HepG2 (cell line): Measurements from ENCODE around the gene MEGF6. TPM values are rescaled to one million over a fixed set of nuclear protein-coding genes. Genes with fewer than 3 reads are reported as not detected.

Source experiments
- ATAC-seq: fragments of 200-7000 bp; cut with Tn5 transposase; 3 replicates; pipeline ENCODE4 v1.9.1; 2020; ENCODE audit warnings: mild to moderate bottlenecking, moderate library complexity
- BruUV-seq: library from RNA; stranded (reverse); fragments of 400-500 nt; replicated peaks from 2 replicates; lab custom pipeline; 2021; lab: Mats Ljungman, UMichigan
- CTCF ChIA-PET: fragments of 300-600 bp; formaldehyde crosslinking; extraction: SDS; loops from one replicate; lab custom pipeline; 2021; ENCODE audit warnings: low total read pairs, inconsistent platforms, low intra/inter-chr PET ratio; lab: Yijun Ruan, JAX
- POLR2A ChIA-PET: fragments of 350-600 bp; sonication (Branson Sonifier 250); formaldehyde crosslinking; loops from one replicate; lab custom pipeline; 2020; ENCODE audit warnings: antibody characterized with exemption, inconsistent platforms; lab: Yijun Ruan, JAX
- DNase-seq: peaks from one replicate; pipeline ENCODE4 v3.0.0-alpha.2; 2015; ENCODE audit warnings: low spot score
- FAIRE-seq: peaks from 3 replicates; lab custom pipeline; 2011; peaks lifted over from hg19 to GRCh38; lab: Jason Lieb, UNC
- H2AFZ ChIP-seq: one replicate; pipeline ENCODE4 v1.6.1; 2011; ENCODE audit warnings: low read length, inconsistent platforms
- H3K27ac ChIP-seq: fragments of 300-600 bp; 3 replicates; pipeline ENCODE4 v1.8.0; 2011; ENCODE audit warnings: mixed run types, mild to moderate bottlenecking, mixed read lengths, low read length, inconsistent platforms; ENCODE audit not compliant: insufficient read depth; ENCODE audit errors: extremely low read length
- H3K27me3 ChIP-seq, 2 experiments: fragments of 200-600 bp in 1 of 2; 2 replicates in 1 of 2; 3 replicates in 1 of 2; pipeline versions ENCODE4 v1.6.0 to v1.8.0; 2011; ENCODE audit warnings: low read length in 2 of 2, mild to moderate bottlenecking in 2 of 2, moderate library complexity in 2 of 2, inconsistent platforms in 1 of 2; ENCODE audit not compliant: insufficient read depth in 2 of 2, control insufficient read depth in 1 of 2
- H3K36me3 ChIP-seq, 2 experiments: fragments of 200-600 bp in 1 of 2; replicated peaks in 1 of 2; 2 replicates in 1 of 2; 3 replicates in 1 of 2; pipeline versions ENCODE4 v1.5.1 to v1.8.0; 2011; ENCODE audit warnings: low read length in 2 of 2, inconsistent platforms in 1 of 2; ENCODE audit not compliant: insufficient read depth in 2 of 2, control insufficient read depth in 1 of 2
- H3K4me1 ChIP-seq: 2 replicates; pipeline ENCODE4 v1.5.1; 2012; ENCODE audit warnings: low read length, inconsistent platforms; ENCODE audit not compliant: insufficient read depth
- H3K4me2 ChIP-seq: 2 replicates; pipeline ENCODE4 v1.6.0; 2011; ENCODE audit warnings: low read depth, low read length, inconsistent platforms
- H3K4me3 ChIP-seq, 3 experiments: fragments of 200-600 bp in 1 of 3; sonication (generic), shearing (Covaris generic) in 1 of 3; replicated peaks in 1 of 3; 2 replicates each; pipeline ENCODE4 v1.5.1; 2011 to 2016; ENCODE audit warnings: low read length in 3 of 3, inconsistent platforms in 2 of 3, low read depth in 2 of 3, mild to moderate bottlenecking in 2 of 3, control low read depth in 1 of 3, mixed read lengths in 1 of 3; ENCODE audit not compliant: insufficient read depth in 1 of 3
- H3K79me2 ChIP-seq: one replicate; pipeline ENCODE4 v1.6.1; 2011; ENCODE audit warnings: low read length, inconsistent platforms; ENCODE audit not compliant: insufficient read depth
- H3K9ac ChIP-seq: 2 replicates; pipeline ENCODE4 v1.6.0; 2011; ENCODE audit warnings: mild to moderate bottlenecking, low read depth, low read length, inconsistent platforms; ENCODE audit not compliant: insufficient read depth
- H3K9me3 ChIP-seq: 2 replicates; pipeline ENCODE4 v1.5.1; 2012; ENCODE audit warnings: mild to moderate bottlenecking, low read length
- H4K20me1 ChIP-seq: 2 replicates; pipeline ENCODE4 v1.6.0; 2011; ENCODE audit warnings: inconsistent platforms, mild to moderate bottlenecking, low read length, moderate library complexity; ENCODE audit not compliant: insufficient read depth
- GLMP ChIP-seq: sonication (generic); formaldehyde crosslinking; IDR thresholded peaks from 2 replicates; pipeline ENCODE4 v1.9.0; 2021; ENCODE audit warnings: missing genetic modification reagents, mild to moderate bottlenecking, borderline replicate concordance
- JDP2 ChIP-seq: sonication (generic); formaldehyde crosslinking; IDR thresholded peaks from 2 replicates; pipeline ENCODE4 v1.8.1; 2022; ENCODE audit warnings: missing genetic modification reagents, borderline replicate concordance
- NONO ChIP-seq, 2 experiments: fragments of 450-650 bp in 1 of 2; sonication (generic) in 1 of 2; formaldehyde crosslinking in 1 of 2; IDR thresholded peaks in 1 of 2; conservative IDR thresholded peaks in 1 of 2; 2 replicates each; pipeline versions ENCODE4 v1.6.1 to v1.8.0; 2017 to 2022; ENCODE audit warnings: mild to moderate bottlenecking in 1 of 2, missing genetic modification reagents in 1 of 2, moderate library complexity in 1 of 2
- PTBP1 ChIP-seq: fragments of 200-400 bp; formaldehyde crosslinking; IDR thresholded peaks from 2 replicates; pipeline ENCODE4 v1.6.1; 2018; ENCODE audit warnings: low read length, low read depth; ENCODE audit not compliant: poor library complexity, severe bottlenecking
- RBFOX2 ChIP-seq: fragments of 200-400 bp; formaldehyde crosslinking; IDR thresholded peaks from 2 replicates; pipeline ENCODE4 v1.6.1; 2017; ENCODE audit warnings: low read depth, mild to moderate bottlenecking, low read length
- TEAD2 ChIP-seq: sonication (generic); formaldehyde crosslinking; IDR thresholded peaks from 2 replicates; pipeline ENCODE4 v1.9.0; 2021; ENCODE audit warnings: missing genetic modification reagents
- ZNF121 ChIP-seq: sonication (generic); formaldehyde crosslinking; IDR thresholded peaks from 2 replicates; pipeline ENCODE4 v1.5.0; 2020; ENCODE audit warnings: mild to moderate bottlenecking, missing genetic modification reagents
- ZNF432 ChIP-seq: sonication (generic); formaldehyde crosslinking; IDR thresholded peaks from 2 replicates; pipeline ENCODE4 v1.5.0; 2020; ENCODE audit warnings: missing genetic modification reagents, mild to moderate bottlenecking, borderline replicate concordance
- ZNF572 ChIP-seq: sonication (generic); formaldehyde crosslinking; IDR thresholded peaks from 2 replicates; pipeline ENCODE4 v1.5.1; 2020; ENCODE audit warnings: mild to moderate bottlenecking, missing genetic modification reagents
- ZNF850 ChIP-seq: sonication (generic); formaldehyde crosslinking; conservative IDR thresholded peaks from 2 replicates; pipeline ENCODE4 v1.9.0; 2021; ENCODE audit warnings: mild to moderate bottlenecking, missing genetic modification reagents
- ZSCAN12 ChIP-seq: sonication (generic); formaldehyde crosslinking; IDR thresholded peaks from 2 replicates; pipeline ENCODE4 v1.9.0; 2021; ENCODE audit warnings: mild to moderate bottlenecking, missing genetic modification reagents
- ZSCAN22 ChIP-seq: sonication (generic); formaldehyde crosslinking; IDR thresholded peaks from 2 replicates; pipeline ENCODE4 v1.4.0; 2020; ENCODE audit warnings: mild to moderate bottlenecking, missing genetic modification reagents
- WGBS: methylation state at CpG from one replicate; pipeline ENCODE4 v1.1.6; 2017; ENCODE audit warnings: low lambda C conversion rate; 5-methylcytosine and 5-hydroxymethylcytosine counted together
- in situ Hi-C: cut with HindIII; loops from 2 replicates; pipeline ENCODE4 v1.10.0; 2017; ENCODE audit warnings: low pct_unique_long_range_greater_than_20kb; ENCODE audit not compliant: extremely low pct_ligation_motif_present
- intact Hi-C: fragments of 100-400 bp; cut with micrococcal nuclease; formaldehyde crosslinking; loops from one replicate; pipeline ENCODE4 v1.10.0; 2022; ENCODE audit not compliant: unreplicated experiment
- polyA plus RNA-seq, 8 experiments: library from polyadenylated mRNA; depleted of rRNA in 3 of 8; stranded (reverse) in 7 of 8; unstranded in 1 of 8; fragments of >200 nt; fragmentation: Illumina TruSeq in 4 of 8; extraction: Trizol in 4 of 8; gene quantifications; 2 replicates each; pipeline versions ENCODE4 v1.2.1 to v1.2.3, GENCODE V29; 2011 to 2016; ENCODE audit warnings: low read depth in 4 of 8, missing spikeins in 1 of 8, mixed read lengths in 1 of 8; ENCODE audit not compliant: insufficient read depth in 1 of 8
- total RNA-seq, 5 experiments: library from RNA; depleted of rRNA; stranded (reverse); fragments of >200 nt; fragmentation: Illumina TruSeq; extraction: Trizol; gene quantifications; 2 replicates each; pipeline ENCODE4 v1.2.3, GENCODE V29; 2016; ENCODE audit warnings: low read depth in 1 of 5
- TF ChIP-seq, protein P1 (sequence below): sonication (generic); formaldehyde crosslinking; IDR thresholded peaks from 2 replicates; pipeline ENCODE4 v1.4.0; 2020; ENCODE audit warnings: missing genetic modification reagents
- TF ChIP-seq, protein P2 (sequence below): sonication (generic); formaldehyde crosslinking; IDR thresholded peaks from 2 replicates; pipeline ENCODE4 v1.4.0; 2020; ENCODE audit warnings: missing genetic modification reagents

MEGF6 gene
- total and polyA plus RNA-seq, 2 of the 13 experiments (the other 11 are each of a cell fraction or from before 2014, with no cell fraction given) = 1.9 TPM

GRCh38 chr1:3640121-3640837, 29.0 kb upstream of the MEGF6 start:
- Histone ChIP-seq H3K9ac (no peak overlapping the region), H3K4me2 (no peak overlapping the region), H4K20me1 (no peaks in the 10 kb centered on the region), H3K27me3 (no peaks in the 10 kb centered on the region), H3K79me2 (no peaks in the 10 kb centered on the region), H3K27ac (no peak overlapping the region), H3K36me3 (peaks cover 6 to 37% of the 10 kb centered on the region in 2 experiments; a peak in 4 of 5 replicates), H3K4me1 (no peaks in the 10 kb centered on the region), H3K4me3 (no peak overlapping the region), H2AFZ (no peak overlapping the region)
- ATAC-seq (no peak), FAIRE-seq (no peak)
- BruUV-seq = no TSS peak
- CTCF ChIA-PET = no interaction called here
- POLR2A ChIA-PET = no interaction called here
- in situ Hi-C loops = no loop called here
- TF ChIP-seq JDP2 (no peak), ZSCAN12 (CRISPR knock-in tag) (no peak), RBFOX2 (no peak), ZNF850 (no peak), ZNF572 (no peak), NONO (IDR thresholded peaks at IDR 0.05) (no peak), NONO (CRISPR knock-in tag; conservative IDR thresholded peaks at IDR 0.05) (no peak), GLMP (CRISPR knock-in tag) (no peak), ZNF432 (CRISPR knock-in tag) (no peak), TEAD2 (CRISPR knock-in tag) (no peak), ZSCAN22 (CRISPR knock-in tag) (no peak), PTBP1 (no peak), ZNF121 (CRISPR knock-in tag) (no peak)
- TF ChIP-seq, protein P1, sequence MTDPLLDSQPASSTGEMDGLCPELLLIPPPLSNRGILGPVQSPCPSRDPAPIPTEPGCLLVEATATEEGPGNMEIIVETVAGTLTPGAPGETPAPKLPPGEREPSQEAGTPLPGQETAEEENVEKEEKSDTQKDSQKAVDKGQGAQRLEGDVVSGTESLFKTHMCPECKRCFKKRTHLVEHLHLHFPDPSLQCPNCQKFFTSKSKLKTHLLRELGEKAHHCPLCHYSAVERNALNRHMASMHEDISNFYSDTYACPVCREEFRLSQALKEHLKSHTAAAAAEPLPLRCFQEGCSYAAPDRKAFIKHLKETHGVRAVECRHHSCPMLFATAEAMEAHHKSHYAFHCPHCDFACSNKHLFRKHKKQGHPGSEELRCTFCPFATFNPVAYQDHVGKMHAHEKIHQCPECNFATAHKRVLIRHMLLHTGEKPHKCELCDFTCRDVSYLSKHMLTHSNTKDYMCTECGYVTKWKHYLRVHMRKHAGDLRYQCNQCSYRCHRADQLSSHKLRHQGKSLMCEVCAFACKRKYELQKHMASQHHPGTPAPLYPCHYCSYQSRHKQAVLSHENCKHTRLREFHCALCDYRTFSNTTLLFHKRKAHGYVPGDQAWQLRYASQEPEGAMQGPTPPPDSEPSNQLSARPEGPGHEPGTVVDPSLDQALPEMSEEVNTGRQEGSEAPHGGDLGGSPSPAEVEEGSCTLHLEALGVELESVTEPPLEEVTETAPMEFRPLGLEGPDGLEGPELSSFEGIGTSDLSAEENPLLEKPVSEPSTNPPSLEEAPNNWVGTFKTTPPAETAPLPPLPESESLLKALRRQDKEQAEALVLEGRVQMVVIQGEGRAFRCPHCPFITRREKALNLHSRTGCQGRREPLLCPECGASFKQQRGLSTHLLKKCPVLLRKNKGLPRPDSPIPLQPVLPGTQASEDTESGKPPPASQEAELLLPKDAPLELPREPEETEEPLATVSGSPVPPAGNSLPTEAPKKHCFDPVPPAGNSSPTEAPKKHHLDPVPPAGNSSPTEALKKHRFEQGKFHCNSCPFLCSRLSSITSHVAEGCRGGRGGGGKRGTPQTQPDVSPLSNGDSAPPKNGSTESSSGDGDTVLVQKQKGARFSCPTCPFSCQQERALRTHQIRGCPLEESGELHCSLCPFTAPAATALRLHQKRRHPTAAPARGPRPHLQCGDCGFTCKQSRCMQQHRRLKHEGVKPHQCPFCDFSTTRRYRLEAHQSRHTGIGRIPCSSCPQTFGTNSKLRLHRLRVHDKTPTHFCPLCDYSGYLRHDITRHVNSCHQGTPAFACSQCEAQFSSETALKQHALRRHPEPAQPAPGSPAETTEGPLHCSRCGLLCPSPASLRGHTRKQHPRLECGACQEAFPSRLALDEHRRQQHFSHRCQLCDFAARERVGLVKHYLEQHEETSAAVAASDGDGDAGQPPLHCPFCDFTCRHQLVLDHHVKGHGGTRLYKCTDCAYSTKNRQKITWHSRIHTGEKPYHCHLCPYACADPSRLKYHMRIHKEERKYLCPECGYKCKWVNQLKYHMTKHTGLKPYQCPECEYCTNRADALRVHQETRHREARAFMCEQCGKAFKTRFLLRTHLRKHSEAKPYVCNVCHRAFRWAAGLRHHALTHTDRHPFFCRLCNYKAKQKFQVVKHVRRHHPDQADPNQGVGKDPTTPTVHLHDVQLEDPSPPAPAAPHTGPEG (CRISPR knock-in tag) = no peak
- TF ChIP-seq, protein P2, sequence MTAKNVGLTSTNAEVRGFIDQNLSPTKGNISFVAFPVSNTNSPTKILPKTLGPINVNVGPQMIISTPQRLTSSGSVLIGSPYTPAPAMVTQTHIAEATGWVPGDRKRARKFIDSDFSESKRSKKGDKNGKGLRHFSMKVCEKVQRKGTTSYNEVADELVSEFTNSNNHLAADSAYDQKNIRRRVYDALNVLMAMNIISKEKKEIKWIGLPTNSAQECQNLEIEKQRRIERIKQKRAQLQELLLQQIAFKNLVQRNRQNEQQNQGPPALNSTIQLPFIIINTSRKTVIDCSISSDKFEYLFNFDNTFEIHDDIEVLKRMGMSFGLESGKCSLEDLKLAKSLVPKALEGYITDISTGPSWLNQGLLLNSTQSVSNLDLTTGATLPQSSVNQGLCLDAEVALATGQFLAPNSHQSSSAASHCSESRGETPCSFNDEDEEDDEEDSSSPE (CRISPR knock-in tag) = no peak
- TF ChIP-seq, all 625 proteins: peak for 0
- intact Hi-C loops = no loop called here
- DNase-seq = no peak
- H3K9me3 ChIP-seq = no peaks in the 10 kb centered on the region
- WGBS = 95% methylated on average over 21 of the region's 36 CpGs
